ENCODE data around the gene S100Z.
"Not testable (repeated sequence)": the region's sequence is repeated elsewhere in the genome, so short reads cannot be mapped to it uniquely, and the experiment has no call there.

S100Z gene

DNA sequence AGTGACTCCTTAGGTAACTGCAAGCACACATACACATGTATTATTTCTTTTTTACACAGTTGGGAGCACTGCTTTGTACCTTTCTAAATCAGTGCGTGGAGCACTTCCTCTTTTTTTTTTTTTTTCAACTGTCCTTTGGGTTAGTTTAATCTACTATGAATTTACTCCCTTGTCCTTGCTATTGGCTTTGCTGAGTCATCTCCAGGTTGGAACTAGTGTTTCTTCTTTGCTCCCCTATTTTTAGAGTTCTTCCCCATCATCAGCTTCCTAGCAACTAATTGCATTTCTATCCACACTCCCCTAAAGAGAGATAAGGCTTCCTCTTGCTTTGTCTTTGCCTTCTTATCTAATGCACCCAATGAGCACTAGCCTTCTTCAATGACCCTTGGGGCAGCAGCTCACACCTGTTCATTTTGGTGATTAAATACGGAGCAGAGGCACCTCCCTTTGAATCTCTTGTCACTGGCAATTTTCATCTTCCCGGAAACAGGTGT is 24.3 kb downstream of the S100Z start:
- DNase-seq (ENCODE audit: low spot score) = no peak

DNA sequence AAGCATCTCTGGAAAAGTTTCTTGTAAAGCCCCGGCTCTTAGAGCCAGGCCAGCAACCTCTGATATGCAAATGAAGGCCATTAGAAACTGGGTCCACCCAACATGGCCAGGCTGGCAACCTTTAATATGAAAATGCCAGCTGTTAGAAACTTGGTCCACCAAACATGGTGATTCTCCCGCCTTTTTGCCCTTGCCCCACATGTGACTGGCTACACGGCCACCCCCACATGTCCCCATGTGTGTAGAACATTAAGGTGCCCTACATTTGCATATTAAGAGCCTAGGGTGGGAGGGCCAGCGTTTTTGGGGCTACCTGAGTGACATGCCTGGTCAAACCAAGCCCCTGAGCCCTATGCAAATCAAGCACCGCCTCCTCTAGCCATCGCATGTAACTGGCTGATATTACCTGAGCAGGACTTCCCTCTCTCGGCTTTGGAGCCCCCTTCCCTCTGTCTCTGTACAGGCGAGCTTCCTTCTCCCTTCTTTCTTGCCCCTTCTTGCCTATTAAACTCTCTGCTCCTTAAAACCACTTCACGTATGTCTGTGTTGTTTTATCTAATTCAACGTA is 39.0 kb downstream of the S100Z start:
- no peak for DNase-seq (ENCODE audit: low spot score)

DNA sequence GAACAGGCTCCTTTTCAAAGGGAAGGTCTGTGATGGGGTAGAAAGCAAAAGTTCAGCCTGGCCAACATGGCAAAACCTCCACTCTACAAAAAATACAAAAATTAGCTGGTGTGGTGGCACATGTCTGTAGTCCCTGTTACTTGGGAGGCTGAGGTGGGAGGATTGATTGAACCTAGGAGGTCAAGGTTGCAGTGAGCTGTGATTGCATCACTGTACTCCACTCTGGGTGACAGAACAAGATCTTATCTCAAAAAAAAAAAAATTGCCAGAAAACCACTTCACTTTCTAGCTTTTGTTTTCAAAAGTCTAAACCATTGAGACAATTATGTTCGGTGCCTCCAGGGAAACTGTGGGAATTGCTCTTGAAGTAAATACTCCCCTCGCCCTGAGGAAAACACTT is 43.5 kb downstream of the S100Z start:
- DNase-seq (ENCODE audit: low spot score) = no peak

DNA sequence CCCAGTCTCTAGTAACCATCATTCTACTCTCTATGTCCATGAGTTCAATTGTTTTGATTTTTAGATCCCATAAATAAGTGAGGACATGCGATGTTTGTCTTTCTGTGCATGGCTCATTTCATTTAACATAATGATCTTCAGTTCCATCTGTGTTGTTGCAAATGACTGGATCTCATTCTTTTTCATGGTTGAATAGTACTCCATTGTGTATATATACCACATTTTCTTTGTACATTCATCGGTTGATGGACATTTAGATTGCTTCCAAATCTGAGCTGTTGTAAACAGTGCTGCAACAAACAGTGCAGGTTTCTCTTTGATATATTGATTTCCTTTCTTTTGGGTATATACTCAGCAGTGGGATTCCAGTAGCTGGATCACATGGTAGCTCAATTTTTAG is 46.4 kb downstream of the S100Z start:
- DNase-seq (ENCODE audit: low spot score) = no peak

DNA sequence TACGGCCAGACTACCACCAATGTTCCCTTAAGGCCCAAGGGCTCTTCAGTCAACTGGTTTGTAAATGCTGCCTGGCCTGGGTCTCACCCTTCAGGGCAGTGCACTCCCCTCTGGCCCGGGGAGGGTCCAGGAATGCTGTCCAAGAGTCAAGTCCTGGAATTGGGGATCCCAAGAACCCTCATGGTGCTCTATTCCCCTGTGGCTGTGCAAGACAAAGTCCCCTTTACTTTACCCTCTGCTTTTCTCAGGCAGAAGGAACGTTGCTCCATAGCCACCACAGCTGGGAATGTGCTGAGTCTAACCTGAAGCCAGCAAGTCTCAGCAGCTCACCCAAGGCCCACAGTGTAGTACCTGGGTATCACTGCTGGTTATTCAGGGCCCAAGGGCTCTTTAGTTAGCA is 51.7 kb downstream of the S100Z start:
- DNase-seq (ENCODE audit: low spot score) = no peak

DNA sequence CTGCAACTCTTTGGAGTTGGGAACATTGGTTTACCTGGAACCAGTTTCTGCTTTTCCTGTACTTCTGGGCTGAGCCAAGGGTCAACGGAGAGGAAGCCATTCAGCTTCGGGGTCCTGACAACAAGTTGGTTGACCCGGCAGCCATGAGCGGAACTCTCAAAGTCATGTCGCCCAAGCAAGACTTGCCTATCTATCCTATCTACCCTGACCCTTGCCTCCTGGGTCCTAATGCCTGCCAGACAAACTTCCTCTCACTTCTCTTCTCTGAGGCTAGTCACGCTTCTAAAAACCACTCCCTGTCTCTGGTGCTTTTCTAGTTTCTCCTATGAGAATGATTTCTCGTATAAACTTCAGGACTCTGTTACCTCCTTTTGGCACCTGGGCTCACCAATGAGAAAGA is 58.4 kb downstream of the S100Z start:
- DNase-seq (ENCODE audit: low spot score) = no peak

DNA sequence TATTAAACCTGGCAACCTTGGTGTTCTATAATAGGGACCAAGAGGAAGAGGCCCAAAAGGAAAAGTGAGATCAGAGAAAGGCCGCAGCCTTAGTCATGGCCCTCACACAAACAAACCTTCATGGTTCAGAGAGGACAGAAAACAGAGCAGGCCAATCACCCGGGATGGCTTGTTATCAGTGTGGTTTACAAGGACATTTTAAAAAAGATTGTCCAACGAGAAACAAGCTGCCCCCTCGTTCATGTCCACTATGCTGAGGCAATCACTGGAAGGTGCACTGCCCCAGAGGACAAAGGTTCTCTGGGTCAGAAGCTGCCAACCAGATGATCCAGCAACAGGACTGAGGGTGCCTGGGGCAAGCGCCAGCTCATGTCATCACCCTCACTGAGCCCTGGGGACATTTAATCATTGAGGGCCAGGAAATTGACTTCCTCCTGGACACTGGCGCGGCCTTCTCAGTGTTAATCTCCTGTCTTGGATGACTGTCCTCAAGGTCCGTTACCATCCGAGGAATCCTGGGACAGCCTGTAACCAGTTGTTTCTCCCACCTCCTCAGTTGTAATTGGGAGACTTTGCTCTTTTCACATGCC is 60.6 kb downstream of the S100Z start:
- DNase-seq (ENCODE audit: low spot score) = not testable (repeated sequence)

DNA sequence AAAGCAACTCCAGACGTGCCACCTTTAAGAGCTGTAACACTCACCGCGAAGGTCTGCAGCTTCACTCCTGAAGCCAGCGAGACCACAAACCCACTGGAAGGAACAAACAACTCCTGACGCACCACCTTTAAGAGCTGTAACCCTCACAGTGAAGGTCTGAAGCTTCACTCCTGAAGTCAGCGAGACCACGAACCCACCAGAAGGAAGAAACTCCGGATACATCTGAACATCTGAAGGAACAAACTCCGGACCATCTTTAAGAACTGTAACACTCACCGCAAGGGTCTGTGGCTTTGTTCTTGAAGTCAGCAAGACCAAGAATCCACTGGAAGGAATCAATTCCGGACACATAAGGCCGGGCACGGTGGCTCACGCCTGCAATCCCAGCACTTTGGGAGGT is 64.9 kb downstream of the S100Z start:
- DNase-seq (ENCODE audit: low spot score) = not testable (repeated sequence)

DNA sequence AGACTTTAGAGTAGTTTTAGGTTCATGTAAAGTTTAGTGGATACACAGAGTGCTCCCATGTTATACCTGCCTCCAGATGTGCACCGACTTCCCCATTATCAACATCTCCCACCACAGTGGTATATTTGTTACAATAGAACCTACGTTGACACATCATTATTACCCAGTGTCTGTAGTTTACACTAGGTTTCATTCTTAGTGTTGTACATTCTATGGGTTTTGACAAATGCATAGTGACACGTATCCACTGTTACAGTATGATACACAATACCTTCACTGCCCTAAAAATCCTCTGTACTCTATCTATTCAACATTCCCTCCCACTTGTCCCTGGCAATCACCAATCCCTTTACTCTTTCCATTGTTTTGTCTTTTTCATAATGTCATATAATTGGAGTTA is 68.7 kb downstream of the S100Z start:
- DNase-seq (ENCODE audit: low spot score) = no peak

DNA sequence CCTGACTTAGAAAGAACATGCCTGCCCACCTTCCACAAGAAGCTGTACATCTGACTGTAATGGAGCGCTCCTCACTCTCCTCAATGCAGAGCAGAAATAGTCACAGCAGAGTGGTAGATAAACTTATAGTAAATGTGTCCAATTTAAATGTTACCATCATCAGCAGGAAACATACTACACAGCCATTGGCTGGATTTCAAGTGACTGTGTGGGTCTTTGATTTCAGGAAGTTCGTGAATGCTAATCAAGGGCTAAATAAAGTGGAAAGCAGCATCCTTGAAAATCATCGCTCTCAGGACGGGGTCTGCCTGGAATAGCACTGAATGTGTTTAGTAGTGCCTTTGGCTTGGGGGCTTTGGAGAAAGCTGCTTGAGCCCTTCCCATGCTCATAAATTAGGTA is 70.7 kb downstream of the S100Z start:
- DNase-seq (ENCODE audit: low spot score) = no peak

DNA sequence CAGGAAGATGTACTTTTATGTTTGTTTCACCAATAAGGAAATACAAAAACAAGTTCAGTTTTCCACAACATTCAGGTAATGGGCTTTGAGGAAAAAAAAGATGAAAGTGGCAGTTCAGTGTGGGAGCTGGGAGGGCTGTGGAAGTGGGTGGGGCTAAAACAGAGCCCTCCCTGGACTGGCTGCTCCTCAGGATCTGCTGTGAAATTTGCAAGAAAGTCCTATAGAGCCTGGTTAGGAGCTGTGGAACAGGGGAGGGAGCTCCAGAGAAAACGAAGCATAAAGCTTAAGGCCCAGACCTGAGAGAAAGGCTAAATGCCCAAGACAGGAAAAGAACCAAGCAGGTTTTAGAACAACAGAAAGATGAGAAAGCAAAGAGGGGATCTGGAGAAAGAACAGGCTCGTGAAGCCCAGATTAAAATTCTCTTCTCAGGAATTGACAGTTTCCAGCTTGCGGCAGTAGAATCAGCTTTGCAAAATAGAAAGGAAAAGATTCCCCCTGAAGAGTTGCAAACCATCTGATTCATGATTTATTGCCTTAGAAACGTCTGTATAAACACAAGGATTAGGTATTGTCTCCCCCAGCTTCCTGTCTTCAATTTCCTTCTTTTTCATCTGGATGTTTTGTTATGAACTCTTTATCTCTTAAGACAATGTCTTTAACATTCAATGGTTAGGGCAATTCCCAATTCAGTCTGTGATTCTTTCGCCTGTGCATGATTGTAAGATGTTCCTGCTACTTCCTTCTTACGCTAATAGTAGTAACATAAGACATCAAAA is 76.7 kb downstream of the S100Z start:
- DNase-seq (ENCODE audit: low spot score) = no peak

DNA sequence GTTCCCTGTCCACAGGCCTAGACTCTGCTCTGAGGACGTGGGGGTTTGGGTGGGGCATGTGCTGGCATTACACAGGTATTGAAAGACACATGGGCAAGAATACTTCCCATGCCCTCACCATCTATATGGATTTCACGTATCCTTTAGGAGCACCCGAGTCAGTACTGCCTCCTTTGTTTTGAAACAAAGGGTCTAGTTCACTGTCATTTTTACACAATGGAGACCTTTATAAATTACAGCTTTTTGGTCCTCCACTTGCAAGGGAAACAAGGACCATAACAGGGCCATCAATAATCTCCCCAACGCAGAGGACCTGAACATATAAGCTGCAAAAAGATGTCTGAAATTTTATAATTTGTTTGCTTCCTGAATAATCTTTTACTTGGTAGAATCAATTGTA is 78.1 kb downstream of the S100Z start:
- no peak for DNase-seq (ENCODE audit: low spot score)

DNA sequence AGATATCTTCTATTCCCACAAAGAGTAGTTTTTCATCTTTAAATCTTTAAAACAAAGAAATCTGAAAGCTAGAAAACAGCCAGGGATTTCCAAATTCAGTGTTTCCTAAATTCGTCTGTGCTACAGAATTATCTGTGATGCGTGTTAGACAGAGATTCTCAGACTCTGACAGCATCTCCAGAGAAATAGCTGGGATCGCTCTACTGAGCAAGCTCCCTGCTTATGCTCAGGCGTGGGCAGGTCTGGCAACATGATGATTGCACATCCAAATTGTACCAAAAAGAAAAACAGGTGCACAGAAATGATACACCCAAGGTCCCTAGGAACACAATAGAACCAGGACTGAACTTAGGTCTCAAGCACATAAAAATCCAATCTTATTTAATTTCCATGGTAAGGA is 80.3 kb downstream of the S100Z start:
- no peak for DNase-seq (ENCODE audit: low spot score)

DNA sequence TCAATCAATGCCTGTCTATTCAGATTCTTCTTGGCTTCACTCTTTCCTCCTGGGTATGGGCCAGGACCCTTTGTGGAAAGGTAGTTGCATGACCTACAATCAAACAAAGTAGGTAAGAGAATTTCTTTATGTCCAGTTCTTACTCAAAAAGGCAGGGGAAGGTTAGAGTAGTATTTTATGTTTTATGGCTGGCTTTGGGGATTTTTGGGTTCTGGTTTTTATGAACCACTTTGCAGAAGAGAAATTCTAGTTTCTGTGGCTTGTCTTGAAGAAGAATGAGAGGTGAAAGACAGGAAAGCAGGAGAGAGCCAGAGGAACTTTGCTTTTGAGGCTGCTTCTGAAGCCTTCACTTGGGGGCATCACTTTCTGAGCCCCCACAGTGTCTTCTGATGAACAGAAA is 88.4 kb downstream of the S100Z start:
- DNase-seq (ENCODE audit: low spot score) = no peak

DNA sequence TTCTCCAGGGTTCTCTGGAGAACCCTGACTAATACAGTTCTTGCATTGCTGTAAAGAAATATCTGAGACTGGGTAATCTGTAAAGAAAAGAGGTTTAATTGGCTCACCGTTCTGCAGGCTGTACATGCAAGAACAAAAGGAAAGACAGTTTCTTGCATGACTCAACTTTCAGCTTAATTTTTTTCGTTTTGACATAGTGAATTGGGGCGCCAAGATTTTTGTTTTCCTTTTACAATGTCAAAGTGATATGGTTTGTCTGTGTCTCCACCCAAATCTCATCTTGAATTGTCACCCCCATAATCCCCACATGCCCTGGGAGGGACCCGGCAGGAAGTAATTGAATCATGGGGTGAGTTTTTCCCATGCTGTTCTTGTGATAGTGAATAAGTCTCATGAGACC is 91.2 kb downstream of the S100Z start:
- DNase-seq (ENCODE audit: low spot score) = no peak

DNA sequence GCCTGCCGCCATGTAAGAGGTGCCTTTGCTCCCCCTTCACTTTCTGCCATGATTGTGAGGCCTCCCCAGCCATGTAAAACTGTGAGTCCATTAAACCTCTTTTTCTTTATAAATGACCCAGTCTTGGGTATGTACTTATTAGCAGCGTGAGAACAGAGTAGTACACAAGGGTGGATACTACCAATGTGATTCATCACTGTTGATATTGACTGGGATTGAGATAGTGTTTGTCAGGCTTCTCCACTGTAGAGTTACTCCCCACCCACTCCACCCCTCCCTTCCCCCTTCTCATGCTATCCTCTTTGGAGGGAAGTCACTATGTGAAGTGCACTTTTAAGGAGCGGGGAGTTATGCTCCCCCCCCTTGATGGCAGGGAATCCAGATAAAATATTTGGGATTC is 91.6 kb downstream of the S100Z start:
- no peak for DNase-seq (ENCODE audit: low spot score)

DNA sequence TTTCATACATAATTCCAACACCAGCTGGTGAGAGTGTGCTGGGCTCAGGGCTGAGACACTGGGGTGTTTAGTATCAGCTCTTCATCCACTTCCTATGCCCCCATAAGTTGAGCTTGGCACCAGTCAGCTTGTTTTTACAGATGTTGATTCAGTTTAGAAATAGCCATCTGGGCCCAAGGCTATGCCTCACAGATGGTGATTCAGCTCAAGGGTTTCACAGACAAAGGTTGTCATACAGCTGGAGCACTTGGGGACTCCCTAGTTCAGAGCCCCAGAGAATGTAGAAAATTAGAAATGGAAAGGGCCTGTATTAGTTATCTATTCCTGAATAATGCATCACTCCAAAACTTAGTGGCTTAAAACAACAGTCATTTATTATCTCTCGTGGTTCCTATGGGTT is 92.8 kb downstream of the S100Z start:
- no peak for DNase-seq (ENCODE audit: low spot score)

DNA sequence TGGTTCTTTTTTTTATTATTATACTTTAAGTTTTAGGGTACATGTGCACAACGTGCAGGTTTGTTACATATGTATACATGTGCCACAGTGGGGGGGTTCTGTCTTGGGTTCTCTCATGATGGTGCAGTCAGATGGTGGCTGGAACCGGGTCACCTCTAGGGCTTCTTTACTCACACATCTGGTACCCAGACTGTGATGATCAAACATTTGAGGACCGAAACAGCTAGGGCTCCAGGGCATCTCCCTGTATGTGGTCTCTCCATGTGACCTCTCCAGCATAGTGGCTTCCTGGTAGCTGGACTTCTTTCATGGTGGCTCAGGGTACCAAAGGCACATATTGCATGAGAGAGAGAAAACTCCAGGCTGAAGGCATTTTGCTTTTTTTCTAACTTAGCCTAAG is 93.2 kb downstream of the S100Z start:
- DNase-seq (ENCODE audit: low spot score) = no peak

DNA sequence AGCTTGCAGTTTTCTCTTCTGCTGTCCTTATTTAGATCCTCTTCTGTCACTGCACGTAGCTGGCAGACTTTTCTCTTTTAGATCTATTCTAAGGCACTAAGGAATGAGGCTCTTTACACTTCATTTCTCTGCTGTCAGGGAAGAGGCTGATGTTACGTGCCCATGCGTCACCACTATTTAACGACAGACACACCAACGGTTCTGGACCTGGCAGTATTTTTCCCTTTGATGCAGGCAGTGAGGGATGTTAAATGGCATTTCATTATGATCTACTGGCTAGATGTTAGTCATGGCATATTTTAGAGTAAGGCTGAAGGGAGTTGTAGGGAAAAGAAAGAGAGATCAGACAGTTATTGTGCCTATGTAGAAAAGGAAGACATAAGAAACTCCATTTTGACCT is 94.8 kb downstream of the S100Z start:
- DNase-seq (ENCODE audit: low spot score) = no peak

DNA sequence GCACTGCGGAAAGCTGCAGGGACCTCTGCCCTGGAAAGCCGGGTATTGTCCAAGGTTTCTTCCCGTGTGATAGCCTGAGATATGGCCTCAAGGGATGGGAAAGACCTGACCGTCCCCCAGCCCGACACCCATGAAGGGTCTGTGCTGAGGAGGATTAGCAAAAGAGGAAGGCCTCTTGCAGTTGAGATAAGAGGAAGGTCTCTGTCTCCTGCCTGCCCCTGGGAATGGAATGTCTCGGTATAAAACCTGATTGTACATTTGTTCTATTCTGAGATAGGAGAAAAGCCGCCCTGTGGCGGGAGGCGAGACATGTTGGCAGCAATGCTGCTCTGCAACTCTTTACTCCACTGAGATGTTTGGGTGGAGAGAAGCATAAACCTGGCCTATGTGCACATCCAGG is 95.4 kb downstream of the S100Z start:
- not testable (repeated sequence) for DNase-seq (ENCODE audit: low spot score)

DNA sequence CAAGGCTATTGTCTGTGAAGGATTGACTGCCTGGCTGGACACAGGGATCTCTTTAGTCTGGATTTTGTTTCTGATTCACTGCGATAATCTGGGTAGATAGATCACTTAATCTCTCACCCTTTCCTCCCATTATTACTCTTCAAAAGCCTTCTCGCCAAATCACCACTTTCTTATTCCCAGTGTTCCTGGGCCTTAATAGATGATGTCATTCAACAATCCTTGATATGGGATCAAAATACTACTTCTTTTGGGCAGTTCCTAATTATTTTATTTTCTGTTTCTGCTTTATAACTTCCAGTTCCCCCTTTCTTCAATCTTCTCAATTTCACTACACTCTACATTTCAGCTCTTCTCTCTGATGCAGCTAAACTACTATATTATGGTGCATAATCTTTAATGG is 96.3 kb downstream of the S100Z start:
- DNase-seq (ENCODE audit: low spot score) = no peak

DNA sequence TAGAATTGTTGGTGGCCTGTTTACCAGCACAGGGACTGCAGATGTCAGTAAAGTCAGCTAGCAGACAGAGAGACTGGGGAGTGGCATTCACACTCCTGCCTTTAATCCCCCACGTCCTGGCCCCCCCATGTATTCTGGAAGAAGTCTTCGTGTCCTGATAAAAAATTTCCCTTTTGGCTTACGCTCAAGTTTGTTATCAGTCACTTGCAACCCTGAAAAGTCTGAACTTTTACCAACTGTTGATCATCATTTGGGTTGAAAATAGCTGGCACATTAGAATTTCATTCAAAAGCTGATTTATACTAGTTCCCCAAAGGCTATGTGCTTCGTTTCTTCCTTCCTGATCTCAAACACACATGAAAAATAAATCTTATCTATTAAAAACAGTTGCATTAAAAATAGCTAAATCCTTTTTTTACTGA is 97.3 kb downstream of the S100Z start:
- DNase-seq (ENCODE audit: low spot score) = no peak

DNA sequence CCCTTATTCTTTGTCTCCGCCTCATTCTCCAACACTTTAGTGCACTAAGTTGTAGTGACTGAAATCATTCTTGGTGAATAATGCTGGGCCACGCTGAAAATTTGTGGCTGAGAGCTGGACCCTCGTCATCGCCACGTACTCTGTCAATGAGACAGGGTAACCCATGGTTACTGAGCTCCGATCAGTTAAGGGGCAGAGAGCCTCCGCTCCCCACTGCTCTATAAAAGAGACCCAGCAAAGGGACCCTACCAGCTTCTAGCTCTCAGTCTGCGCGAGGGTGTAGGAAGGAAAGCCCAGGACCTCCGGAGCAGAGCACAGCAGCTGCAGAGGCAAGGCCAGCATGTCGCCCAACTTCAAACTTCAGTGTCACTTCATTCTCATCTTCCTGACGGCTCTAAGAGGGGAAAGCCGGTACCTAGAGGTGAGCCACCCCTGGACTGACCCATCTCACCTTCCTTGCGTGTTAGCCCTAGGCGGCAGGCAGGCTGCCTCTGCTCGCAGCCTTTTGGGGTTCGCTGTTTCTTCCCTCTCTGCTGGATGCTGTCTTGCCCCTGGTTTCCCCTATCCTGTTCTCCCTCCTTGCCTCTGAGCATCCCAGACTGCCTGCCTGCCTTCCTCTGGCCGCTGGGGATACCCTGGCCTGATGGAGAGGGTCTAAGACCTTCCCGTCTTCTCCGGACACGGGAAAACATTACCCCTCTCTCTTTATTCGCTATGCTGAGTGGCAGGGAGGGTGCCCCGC is 103.2 kb downstream of the S100Z start, which contains the start of gene CRHBP:
TSS of gene CRHBP (plus strand) at position 251 of the 742 bp plus-strand sequence. CDS start at position 341, 90 bp downstream.
- DNase-seq (ENCODE audit: low spot score) = no peak

Measured in left forelimb (tissue), 1 donor.